Measurements from ENCODE around the gene WWOX. TPM values are rescaled to one million over a fixed set of nuclear protein-coding genes. Genes with fewer than 3 reads are reported as not detected.

Gene WWOX
- total and polyA plus RNA-seq, 10 donors, result 5.9 to 90.3 (median 26.4) TPM

DNA sequence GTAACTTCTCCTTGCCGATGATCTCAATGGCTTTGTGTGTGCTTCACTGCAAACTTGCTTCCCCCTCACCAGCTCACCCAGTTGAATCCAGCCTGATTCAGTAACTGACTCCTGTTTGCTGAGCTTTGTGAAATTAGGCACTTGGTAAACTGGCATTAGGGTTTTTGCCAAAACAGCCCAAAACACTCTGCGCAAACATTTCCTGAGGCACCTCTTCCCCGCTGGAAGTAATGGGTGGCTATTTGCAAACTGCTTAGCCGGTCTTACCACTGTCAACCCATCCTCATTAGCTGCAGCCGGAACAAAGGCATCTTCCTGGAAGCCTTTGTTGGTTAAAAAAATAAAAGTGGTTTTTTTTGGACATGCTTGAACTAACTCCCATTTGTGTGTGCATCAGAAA lies 1147.9 kb downstream of the WWOX start:
- intact Hi-C loops (cut with DNase I; ENCODE audit: low total_unique reads), result no loop called here
- H3K4me1 ChIP-seq, result no peaks in the 10 kb centered on the region
- H3K27me3 ChIP-seq (replicated peaks in 1 of 7), result no peaks in the 10 kb centered on the region
- H3K4me3 ChIP-seq, result no peak overlapping the region
- TF ChIP-seq POLR2A (IDR thresholded peaks at IDR 0.05) (no peak), POLR2AphosphoS5 (IDR thresholded peaks at IDR 0.05) (no peak)
- TF ChIP-seq, protein P1, sequence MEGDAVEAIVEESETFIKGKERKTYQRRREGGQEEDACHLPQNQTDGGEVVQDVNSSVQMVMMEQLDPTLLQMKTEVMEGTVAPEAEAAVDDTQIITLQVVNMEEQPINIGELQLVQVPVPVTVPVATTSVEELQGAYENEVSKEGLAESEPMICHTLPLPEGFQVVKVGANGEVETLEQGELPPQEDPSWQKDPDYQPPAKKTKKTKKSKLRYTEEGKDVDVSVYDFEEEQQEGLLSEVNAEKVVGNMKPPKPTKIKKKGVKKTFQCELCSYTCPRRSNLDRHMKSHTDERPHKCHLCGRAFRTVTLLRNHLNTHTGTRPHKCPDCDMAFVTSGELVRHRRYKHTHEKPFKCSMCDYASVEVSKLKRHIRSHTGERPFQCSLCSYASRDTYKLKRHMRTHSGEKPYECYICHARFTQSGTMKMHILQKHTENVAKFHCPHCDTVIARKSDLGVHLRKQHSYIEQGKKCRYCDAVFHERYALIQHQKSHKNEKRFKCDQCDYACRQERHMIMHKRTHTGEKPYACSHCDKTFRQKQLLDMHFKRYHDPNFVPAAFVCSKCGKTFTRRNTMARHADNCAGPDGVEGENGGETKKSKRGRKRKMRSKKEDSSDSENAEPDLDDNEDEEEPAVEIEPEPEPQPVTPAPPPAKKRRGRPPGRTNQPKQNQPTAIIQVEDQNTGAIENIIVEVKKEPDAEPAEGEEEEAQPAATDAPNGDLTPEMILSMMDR (IDR thresholded peaks at IDR 0.05 in 8 of 11, conservative IDR thresholded peaks at IDR 0.05 in 3 of 11), result no peak
- H3K27ac ChIP-seq, result no peak overlapping the region
- no peaks in the 10 kb centered on the region for H3K36me3 ChIP-seq
- no peak for DNase-seq
- 87 to 95% (median 91%) methylated on average over 5 of the region's 5 CpGs for WGBS, 5 donors
- H3K9me3 ChIP-seq, result peaks cover 0 to 5% (median 0%) of the 10 kb centered on the region in 8 donors

DNA sequence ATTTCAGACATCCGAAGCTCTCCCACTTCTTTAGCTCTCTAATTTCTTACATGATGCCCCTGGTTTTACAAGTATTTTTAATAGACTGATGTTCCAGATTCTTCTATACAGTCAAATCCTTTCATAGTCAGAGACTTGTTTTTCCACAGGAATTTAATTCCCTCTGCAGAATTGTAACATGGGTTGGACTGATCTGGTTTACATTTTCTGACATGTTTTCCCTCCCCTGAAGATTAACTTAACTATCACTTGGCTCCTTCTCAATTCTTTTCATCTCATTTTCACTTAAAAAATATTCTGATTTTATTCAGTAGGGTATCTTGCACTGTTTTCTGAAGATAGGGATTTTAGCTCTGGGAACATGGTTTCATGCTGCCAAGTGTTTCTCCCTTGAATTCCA lies 1148.9 kb downstream of the WWOX start:
- 89 to 100% (median 97%) methylated on average over 1 of the region's 1 CpG for WGBS, 5 donors

DNA sequence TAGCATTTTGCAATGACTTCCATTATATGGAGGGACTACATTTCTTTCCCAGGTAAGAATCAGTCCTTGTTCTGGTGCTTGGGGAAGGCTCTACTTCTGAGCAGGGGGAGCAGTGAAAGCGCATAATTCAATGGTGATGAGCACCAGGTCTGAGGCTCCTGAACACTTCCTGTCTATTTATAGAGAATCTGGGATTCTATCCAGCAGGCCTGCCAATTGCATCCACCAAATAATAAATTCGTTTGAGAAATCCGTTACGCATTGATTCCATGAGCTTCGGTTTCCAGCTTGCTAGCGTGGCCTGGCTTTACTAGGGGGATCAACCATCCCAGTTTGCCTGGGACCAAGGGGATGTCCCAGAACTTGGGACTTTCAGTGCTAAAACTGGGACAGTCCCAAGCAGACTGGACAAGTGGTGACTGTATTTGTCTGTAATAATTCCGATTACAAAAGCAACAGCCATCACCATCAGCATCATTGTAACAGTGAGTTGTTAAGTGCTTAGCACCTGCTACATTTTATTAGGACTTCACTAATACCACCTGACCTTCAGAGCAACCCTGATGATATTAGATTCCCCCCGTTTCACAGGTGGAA lies 1151.1 kb downstream of the WWOX start:
- Histone ChIP-seq H3K27ac (no peak overlapping the region), H3K9me3 (peaks cover 0 to 4% (median 0%) of the 10 kb centered on the region in 8 donors), H3K36me3 (no peaks in the 10 kb centered on the region), H3K4me1 (no peaks in the 10 kb centered on the region), H3K27me3 (replicated peaks in 1 of 7) (no peaks in the 10 kb centered on the region), H3K4me3 (no peak overlapping the region)
- no peak for DNase-seq
- 81 to 92% (median 88%) methylated on average over 8 of the region's 8 CpGs for whole genome bisulfite sequencing, 5 donors
- no peak for TF ChIP-seq POLR2AphosphoS5 (IDR thresholded peaks at IDR 0.05)
- no peak for TF ChIP-seq POLR2A (IDR thresholded peaks at IDR 0.05)
- TF ChIP-seq, protein P1 (IDR thresholded peaks at IDR 0.05 in 8 of 11, conservative IDR thresholded peaks at IDR 0.05 in 3 of 11), result no peak
- intact Hi-C loops (cut with DNase I; ENCODE audit: low total_unique reads), result no loop called here

More for the DNA sequence above, 1148.9 kb downstream of the WWOX start:
- no peak for DNase-seq
- H3K36me3 ChIP-seq, result no peaks in the 10 kb centered on the region
- H3K9me3 ChIP-seq, result peaks cover 0 to 5% (median 0%) of the 10 kb centered on the region in 8 donors
- H3K27me3 ChIP-seq (replicated peaks in 1 of 7), result no peaks in the 10 kb centered on the region
- intact Hi-C loops (cut with DNase I; ENCODE audit: low total_unique reads), result no loop called here
- no peak overlapping the region for H3K4me3 ChIP-seq
- no peak overlapping the region for H3K27ac ChIP-seq
- TF ChIP-seq POLR2AphosphoS5 (IDR thresholded peaks at IDR 0.05), result no peak
- TF ChIP-seq, protein P1 (IDR thresholded peaks at IDR 0.05 in 8 of 11, conservative IDR thresholded peaks at IDR 0.05 in 3 of 11), result no peak
- TF ChIP-seq POLR2A (IDR thresholded peaks at IDR 0.05), result no peak
- no peaks in the 10 kb centered on the region for H3K4me1 ChIP-seq

DNA sequence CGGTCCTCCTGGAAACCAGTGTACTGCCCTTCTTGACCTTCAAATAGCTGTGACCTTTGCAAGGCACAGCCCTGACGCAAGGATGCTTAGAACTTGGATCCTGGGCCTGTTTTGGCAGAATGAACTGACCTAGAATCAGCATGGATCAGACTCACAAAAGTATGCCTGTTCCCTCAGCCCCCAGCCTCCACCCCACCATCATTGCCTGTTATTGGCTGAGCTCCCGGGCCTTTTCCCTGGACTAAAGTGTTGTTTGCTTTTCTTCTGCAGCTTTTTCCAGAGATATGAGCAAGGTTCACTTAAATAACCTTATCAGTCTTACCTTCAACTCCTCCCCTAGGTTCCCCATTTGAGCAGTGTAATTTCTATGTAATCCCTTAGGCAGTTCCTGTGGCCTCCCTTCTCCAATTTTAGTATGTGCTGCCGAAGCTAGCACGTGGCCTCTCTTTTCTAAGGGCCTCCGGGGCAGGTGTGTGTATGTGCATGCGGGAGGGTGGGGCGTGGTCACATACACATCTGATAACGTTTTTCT lies 1153.7 kb downstream of the WWOX start:
- no peak overlapping the region for H3K4me3 ChIP-seq
- H3K4me1 ChIP-seq, result no peaks in the 10 kb centered on the region
- TF ChIP-seq POLR2AphosphoS5 (IDR thresholded peaks at IDR 0.05) (no peak), POLR2A (IDR thresholded peaks at IDR 0.05) (no peak)
- TF ChIP-seq, protein P1 (IDR thresholded peaks at IDR 0.05 in 8 of 11, conservative IDR thresholded peaks at IDR 0.05 in 3 of 11), result no peak
- H3K9me3 ChIP-seq, result no peaks in the 10 kb centered on the region
- H3K36me3 ChIP-seq, result no peaks in the 10 kb centered on the region
- no peak overlapping the region for H3K27ac ChIP-seq
- H3K27me3 ChIP-seq (replicated peaks in 1 of 7), result peaks cover 0 to under 1% (median 0%) of the 10 kb centered on the region in 7 donors
- 58 to 71% (median 63%) methylated on average over 9 of the region's 9 CpGs for WGBS, 5 donors
- DNase-seq, result no peak
- intact Hi-C loops (cut with DNase I; ENCODE audit: low total_unique reads), result no loop called here
